ENCODE results near the gene STON2. TPM values are rescaled to one million over a fixed set of nuclear protein-coding genes. Genes with fewer than 3 reads are reported as not detected.
"Not testable (repeated sequence)": the region's sequence is repeated elsewhere in the genome, so short reads cannot be mapped to it uniquely, and the experiment has no call there.

The STON2 gene
- total RNA-seq, 1 experiment from 2014 or later: 0.32 TPM

DNA sequence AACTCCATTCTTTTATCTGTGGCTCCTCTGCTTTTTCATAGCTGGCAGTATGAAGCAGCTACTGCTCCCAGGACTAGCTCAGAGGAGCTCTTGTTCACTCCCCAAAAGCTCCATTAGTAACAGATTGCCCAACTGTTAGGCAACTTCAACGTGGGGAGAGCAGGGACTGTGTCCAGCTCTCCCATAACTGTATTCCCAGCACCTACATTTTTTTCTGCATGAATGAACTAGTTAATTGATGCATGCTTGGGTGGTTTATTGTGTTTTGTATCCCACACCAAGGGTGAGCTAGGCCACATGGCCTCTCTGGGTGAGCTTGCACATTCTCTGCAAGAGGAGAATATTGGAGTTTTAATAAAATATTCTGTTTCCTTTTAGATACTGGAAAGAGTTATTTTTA lies 15.2 kb downstream of the STON2 start:
- no peak for DNase-seq (ENCODE audit: extremely low read depth, low read depth)

DNA sequence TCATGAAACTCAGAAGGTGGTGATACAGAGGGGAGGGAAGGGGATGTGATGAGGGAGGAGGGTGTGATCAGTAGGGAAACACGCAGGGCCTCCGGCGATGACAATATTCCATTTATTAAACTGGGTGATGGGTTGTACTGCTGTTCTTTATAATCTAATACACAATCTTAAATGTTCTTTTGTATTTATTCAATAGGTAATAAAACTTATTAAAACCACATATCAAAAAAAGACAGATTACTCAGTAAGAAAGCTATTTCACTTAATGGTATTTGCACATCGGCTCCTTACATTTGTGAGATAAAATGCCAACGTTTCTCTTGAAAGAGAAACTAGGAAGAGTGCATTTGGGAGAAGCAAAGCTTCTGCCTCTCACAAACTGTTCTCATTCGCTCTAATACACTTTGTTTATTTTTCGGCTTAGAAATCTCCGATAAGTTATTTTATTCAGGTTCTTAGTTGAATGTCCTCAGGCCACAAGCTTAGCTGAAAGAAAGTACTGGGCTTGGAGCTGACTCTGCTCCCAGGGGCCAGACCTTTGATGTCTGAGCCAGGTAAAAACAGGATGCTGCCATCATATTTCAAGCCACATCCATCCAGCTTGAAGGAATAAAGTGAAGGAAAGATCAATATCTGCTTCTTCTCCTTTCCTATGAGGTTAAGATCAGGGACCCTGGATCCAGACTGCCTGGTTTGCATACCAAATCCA lies 17.5 kb downstream of the STON2 start:
- DNase-seq (ENCODE audit: extremely low read depth, low read depth): no peak

DNA sequence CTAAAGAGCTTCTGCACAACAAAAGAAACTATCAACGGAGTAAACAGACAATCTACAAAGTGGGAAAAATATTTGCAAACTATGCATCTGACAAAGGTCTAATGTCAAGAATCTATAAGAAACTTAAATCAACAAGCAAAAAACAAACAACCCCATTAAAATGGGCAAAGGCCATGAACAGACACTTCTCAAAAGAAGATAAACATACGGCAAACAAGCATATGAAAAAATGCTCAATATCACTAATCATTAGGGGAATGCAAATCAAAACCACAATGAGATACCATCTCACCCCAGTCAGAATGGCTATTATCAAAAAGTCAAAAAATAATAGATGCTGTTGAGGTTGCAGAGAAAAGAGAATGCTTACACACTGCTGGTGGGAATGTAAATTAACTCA lies 20.1 kb downstream of the STON2 start:
- DNase-seq (ENCODE audit: extremely low read depth, low read depth): not testable (repeated sequence)

DNA sequence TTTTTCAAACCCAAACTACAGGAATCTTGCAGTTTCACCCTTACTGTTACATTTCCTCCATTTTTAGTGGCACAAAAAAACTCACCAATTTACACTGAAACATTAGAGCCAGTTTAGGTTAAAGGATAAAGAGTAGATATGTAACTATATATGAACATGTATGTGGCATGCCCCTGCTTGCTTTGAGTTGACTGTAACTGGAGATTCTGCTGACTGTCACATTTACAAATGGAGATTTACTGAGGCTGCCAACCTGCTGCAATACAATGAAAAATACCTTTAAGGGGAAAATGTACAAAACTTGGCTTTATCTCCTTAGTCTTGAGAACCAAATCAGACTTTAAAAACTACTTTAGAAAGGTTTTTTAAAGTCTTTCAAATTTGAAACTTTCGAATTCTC lies 28.3 kb downstream of the STON2 start:
- no peak for DNase-seq (ENCODE audit: extremely low read depth, low read depth)

DNA sequence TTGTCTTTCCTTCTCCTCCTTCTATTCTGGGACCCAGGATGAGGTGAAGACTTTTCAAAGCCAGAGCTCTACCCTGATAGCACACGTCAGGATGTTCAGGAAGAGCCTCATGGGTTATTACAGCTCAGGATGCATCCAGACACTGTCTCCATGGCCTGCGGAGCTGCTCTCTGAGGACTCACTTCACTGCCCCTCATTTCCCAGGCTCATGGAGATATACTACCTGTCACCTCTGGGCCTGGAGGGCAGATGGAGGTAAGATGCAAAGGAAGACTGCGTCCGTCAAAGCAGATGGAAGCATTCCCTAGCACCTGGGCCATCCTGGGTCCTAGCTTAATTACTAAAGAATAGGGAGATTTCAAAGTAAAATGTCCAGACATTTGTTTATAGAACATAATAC lies 32.6 kb downstream of the STON2 start:
- no peak for DNase-seq (ENCODE audit: extremely low read depth, low read depth)

DNA sequence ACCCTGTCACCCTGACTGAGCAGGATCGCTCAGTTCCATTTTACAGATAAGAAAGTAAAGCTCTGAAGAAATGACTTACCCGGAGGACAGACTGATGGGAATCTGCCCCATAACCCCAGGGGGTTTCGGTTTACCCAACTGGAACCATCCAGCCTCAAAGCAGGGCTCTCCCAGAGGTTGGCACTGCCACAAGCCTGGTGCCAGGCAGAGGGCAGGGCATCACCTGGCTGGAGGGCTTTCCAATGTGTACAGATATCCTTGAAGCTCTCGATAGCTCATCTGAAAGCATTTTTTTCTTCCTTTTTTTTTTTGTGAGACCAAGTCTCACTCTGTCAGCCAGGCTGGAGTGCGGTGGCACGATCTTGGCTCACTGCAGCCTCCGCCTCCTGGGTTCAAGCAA lies 33.2 kb downstream of the STON2 start:
- no peak for DNase-seq (ENCODE audit: extremely low read depth, low read depth)

DNA sequence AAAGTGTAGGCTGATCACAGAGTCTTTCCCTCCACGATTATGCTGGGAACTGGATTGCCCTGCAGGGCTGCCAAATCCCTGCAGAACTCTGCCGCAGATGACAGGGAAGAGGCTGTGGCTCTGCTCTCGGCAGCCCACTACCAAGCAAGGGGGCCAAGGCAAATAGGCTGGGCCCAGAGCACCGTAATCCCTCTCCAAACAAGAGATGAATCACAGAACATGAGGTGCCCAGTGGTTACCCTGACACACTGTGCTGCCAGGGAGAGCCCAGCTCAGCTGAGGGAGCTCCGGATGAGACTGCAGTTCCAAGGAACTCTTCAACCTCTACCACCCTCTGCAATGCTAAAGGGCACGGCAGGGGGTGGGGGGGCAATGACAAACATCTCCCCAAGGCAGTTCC lies 33.9 kb downstream of the STON2 start:
- DNase-seq (ENCODE audit: extremely low read depth, low read depth): no peak

DNA sequence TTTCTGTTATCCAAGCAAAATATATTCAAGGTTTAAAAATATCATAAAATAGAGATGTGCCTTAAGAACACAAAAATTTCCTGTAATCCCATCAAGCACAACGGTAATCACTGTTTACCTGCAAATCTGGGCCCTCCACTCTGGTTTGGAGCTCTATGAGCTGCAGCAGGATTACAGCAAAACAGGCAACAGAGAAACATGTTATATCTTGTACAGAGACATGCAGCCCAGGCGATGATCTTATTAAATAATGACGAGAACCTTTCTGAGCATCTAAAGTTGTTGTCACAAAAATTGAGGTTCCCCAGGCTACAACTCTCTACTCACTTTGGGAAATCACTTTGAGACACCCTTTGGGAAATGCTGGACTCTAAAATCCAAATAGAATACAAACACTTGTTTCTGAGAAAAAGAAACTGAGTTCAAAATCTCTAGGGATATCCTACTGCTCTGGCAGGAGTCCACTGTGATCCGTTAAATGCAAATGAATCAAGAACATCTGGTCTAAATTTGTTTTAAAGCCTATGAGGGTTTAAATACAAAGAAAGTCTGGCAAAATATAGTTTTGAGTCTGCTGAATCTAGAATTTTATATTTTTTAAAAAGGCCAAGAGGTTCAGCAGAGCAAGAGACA lies 36.3 kb downstream of the STON2 start:
- no peak for DNase-seq (ENCODE audit: extremely low read depth, low read depth)

DNA sequence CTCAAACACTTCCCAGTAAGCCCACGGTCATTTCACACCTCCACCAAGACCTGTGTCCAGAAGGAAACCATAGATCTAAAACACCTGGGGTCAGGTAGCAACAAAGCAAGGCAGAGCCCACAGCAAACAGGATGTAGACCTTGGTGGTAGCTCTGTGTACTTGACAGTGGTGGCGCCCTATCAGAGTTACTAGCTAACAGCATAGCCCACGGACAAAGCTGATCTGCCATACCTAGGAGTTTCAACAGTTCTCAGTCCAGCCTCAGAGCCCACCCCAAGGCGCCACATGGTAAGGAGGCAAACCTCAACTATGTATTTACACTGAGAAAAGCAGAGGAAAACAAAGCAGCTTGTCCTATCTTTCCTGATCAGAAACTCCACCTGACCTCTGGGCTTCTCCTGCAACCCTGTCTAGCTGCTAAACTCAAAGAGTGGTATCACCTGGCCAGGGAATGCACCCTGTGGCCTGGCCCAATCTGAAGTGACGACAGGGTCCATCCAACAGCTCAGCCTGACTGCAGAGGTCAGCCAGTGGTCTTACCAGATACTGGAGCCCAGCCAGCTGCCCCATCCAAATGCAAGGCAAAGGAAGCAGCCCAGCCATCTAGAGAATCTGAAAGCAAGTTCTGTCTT lies 46.3 kb downstream of the STON2 start:
- no peak for DNase-seq (ENCODE audit: extremely low read depth, low read depth)

DNA sequence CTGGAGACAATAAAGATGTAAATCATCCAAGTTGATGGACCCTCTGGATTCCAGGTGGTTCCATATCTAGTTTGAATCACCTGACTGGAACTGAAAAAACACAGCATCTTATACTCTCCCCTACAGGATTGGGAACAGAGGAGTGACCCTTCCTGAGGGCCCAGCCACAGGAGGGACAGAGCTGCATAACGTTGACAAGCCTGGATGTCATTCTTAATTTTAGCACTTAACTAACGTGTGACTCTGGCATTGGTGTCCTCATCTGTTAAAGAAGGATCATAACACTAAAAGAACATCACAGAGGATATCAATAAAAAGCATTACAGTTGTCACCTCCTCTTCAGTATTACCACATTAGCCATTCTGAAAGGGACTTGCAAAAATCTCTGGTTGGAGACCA lies 47.7 kb downstream of the STON2 start:
- no peak for DNase-seq (ENCODE audit: extremely low read depth, low read depth)

DNA sequence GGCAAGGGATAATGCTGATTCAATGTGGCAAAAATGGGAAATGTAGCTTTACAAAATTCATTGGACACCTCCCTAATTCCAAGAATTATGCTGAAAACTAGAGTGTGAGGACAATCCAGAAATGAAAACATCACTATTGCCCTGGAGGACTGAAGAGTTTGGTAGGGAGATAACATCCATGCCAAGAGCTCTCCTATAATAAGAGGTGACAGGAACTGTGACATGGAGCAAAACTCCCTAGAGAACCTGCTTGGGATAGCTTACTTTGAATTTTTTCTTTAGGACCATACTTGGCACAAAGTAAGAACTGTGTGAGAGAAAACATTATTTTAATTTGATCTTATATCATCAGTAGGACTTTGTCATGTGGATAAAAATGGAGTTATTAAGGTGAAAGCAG lies 48.9 kb downstream of the STON2 start:
- DNase-seq (ENCODE audit: extremely low read depth, low read depth): no peak

DNA sequence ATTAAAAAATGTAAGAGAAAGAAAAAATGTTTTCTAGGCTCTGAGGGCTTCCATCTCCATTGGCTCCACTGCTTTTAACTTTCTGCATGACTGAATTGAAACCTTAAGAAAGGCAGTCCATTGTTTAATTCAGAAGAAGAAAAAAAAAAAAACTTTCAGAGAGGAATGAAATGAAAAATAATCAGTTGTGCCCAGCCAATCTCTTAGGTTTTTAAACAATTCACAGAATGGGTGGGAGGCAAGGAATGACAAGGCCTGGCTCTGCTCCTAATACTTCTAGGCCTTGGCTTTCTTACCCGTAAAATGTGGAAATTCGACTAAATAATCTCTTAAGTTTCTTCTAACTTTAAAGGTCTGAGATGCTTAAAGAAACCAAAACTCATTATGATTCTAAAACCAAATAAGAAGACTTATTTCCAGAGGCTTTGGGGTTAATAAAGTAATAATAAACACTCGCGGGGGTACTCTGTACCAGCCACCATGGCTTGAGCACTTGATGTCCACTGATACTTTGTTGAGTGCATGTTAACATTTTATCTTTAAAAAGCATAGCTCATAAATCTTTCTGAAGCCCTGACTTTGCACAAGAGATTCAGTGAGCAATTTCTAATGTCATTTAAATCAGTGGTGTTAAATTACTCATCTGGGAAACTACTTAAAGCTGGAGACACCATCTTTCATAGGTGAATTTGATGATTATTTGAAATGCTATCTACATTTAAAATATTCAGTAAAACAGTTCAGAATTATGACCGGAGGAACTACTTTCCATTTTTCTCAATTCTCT lies 49.6 kb downstream of the STON2 start:
- DNase-seq (ENCODE audit: extremely low read depth, low read depth): no peak

DNA sequence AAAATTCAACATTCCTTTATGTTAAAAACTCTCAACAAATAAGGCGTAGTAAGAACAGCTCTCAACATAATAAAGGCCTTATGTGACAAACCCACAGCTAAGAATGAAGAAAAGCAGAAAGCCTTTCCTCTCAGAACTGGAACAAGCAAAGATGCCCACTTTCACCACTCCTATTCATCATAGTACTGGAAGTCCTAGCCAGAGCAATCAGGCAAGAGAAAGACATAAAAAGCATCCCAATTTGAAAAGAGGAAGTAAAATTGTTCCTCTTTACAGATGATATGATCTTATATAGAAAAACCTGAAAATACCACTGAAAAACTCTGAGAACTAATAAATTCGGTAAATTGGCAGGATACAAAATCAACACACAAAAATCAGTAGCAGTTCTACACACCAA lies 52.1 kb downstream of the STON2 start:
- no peak for DNase-seq (ENCODE audit: extremely low read depth, low read depth)

DNA sequence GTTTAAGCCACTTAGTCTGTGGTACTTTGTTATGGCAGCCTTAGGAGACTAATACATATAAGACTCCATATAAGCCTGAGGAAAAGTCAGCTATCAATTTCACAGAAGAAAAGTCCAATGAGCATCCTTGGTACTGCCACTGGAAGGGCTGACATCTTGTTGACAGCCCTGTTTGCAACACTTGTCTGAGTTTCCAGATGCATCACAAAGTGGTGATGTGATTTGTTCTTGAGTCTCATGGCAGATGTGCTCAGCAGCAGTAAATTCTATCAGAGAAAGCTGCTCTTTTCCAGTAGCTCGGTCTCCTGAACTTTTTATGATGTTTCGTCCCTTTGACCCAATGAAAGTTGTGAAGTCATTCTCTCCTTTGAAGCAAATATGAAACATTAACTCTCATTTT lies 54.3 kb downstream of the STON2 start:
- no peak for DNase-seq (ENCODE audit: extremely low read depth, low read depth)

DNA sequence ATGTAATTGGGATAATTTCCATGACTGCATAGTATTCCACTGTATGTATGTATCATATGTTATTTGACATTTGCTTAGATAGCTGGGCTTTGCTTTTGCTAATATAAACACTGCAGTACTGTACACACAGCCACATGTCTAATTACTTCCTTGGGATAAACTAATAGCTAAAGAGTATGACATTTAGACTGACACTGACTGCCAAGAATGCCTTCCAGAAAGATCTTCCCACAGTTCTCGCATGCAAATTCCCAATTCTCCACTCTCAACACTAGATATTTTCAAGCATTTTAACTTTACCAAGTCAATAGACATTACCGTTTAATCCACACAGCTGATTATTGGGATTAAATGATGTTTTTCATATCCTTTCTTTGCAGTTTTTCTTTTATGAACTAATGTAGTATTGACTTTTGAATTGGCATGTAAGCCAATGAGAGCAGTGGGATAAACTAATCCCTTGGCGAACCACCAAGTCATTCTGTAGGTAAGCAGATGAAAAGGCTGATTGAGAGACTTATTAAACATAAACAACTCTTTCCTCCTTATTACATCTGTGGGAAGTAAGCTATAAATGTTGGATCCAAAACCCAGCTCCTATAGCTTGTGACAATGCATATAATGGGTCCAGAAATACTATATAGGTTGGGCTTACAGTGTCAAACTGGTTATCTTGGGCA lies 55.5 kb downstream of the STON2 start:
- DNase-seq (ENCODE audit: extremely low read depth, low read depth): no peak

DNA sequence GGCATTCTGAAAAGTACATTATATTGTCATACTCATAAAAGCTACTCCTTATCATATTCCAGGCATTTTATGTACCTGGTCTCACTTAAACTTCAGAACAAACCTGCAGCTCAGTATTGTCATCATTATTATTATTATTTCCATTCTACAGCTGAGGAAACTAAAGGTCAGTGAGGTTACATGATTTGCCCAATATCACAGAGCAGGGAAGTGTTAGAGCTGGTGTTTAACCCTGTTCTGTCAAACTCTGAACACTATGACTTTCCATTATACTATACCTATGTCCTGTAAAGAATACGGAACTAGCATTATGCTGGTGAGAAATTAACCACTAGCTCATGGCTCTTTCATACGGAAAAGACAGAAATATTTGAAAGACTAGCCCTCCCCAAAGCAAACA lies 56.4 kb downstream of the STON2 start:
- no peak for DNase-seq (ENCODE audit: extremely low read depth, low read depth)

DNA sequence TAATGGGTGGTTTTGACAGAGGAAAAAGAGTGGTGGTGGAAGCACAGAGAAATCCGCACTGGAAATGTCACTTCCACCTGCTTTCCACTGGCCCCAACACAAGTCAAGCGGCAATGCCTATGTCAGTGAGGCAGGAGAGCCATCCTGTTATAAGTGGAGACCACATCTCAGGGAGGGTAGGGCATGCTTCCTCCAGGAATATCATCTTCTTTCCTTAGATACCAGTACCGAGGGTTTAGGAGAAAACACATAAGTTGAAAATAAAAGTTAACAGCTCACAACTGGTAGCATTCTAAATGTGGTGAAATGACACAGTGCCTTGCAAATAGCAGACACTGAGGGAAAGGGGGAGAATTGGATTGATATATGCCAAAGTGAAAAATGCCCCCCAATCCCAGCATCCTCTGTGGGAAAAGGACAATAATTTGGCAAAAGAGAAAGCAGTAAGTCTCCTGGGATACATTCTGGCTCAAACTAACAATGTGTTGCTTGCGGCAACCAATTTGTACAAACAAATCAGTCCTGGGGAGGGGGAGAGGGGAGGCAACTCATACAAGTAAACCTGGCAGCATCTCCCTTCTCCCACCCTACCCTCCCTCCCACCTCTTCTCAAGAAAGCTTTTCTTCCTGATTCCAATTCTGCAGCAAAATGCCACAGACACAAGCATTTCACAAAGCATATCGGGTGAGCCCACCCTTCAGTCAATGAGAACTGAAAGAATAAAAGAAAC lies 57.1 kb downstream of the STON2 start:
- no peak for DNase-seq (ENCODE audit: extremely low read depth, low read depth)

DNA sequence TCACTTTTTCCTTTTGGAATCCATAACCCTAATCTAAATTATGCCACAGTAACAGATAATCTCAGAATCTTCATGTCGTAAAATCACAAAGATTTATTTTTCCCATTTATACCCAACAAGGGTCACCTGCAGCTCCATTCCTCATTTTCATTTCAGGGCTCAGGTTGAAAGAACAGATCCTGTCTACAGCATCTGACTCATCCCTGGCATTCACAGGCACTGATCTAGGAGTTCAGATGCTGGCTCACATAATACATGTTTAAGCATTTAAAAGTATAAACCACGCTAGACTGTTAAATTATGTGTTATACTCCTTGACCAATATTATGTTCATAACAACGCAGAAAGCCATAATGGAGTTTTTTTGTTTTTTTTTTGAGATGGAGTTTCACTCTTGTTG lies 58.3 kb downstream of the STON2 start:
- DNase-seq (ENCODE audit: extremely low read depth, low read depth): no peak

DNA sequence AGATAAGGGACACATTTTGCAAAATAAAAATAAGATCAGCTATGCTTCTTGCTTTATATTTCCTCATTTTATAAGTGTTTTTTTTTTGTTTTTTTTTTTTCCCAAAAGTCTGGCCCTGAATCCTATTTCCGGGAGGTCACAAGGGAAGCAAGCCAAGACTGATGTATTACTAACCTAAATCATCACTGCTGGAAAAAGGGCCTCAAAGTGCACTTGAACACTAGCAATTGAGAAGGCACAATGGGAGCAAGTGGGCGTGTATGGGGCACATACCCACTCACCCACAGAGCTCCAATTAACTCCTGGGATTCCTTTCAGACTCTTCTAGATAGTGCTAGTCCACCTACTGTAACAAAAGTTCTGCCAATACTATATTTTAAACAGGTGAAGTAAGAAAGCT lies 58.8 kb downstream of the STON2 start:
- DNase-seq (ENCODE audit: extremely low read depth, low read depth): no peak

DNA sequence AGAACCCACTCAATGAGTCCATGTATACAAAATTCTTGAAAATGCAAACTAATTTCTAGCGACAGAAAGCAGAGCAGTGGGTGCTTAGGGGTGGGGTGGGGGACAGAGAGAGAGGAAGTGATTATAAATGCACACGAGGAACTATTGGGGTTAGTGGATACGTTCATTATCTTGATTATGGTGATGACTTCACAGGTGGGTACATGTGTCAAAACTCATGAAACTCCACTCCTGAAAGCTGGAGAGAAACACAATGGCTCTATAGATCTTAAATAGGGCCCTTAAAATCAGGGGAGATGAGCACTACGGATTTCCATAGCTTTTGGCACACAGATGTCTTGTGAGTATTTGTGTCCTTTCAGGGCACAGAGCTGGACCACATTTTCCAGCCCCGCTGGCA lies 59.9 kb downstream of the STON2 start:
- DNase-seq (ENCODE audit: extremely low read depth, low read depth): no peak

Data from NCI-H460 (cell line).